ENCODE results near the gene AANAT. TPM values are rescaled to one million over a fixed set of nuclear protein-coding genes. Genes with fewer than 3 reads are reported as not detected.

AANAT gene
- total RNA-seq, 1 donor from 2014 or later = 0.55 TPM

GRCh38 chr17:76458580-76459490, 8.6 kb upstream of the AANAT start:
- Mint-ChIP-seq H3K27ac (no peak overlapping the region), H3K36me3 (ENCODE audit: low read depth) (no peaks in the 10 kb centered on the region), H3K4me1 (no peaks in the 10 kb centered on the region), H3K27me3 (no peaks in the 10 kb centered on the region), H3K9me3 (no peaks in the 10 kb centered on the region), H3K4me3 (no peak overlapping the region)
- ATAC-seq (ENCODE audit: low read depth) = peak; percentile 79
- intact Hi-C loops (cut with micrococcal nuclease) = loop anchor here (1.0 to 2.0 kb wide), 2 partner anchors 51 to 156 kb away; no protein-coding TSS in a partner anchor
- no peak for TF ChIP-seq CTCF (IDR thresholded peaks at IDR 0.05)
- POLR2A ChIA-PET = interaction anchor here (0.6 to 2.0 kb wide), 11 partner anchors 9 to 107 kb away, joined by 3 to 17 read pairs (median 4); partner anchors contain the start of gene AANAT
- CTCF ChIA-PET = interaction anchor here (0.9 to 3.8 kb wide), 18 partner anchors 9 to 158 kb away, joined by 3 to 81 read pairs (median 4); partner anchors contain the start of genes RHBDF2 and SPHK1
- no peak for DNase-seq

GRCh38 chr17:76459674-76460073, 7.7 kb upstream of the AANAT start:
- no peaks in the 10 kb centered on the region for H3K27me3 Mint-ChIP-seq
- H3K27ac Mint-ChIP-seq = no peak overlapping the region
- no peak for ATAC-seq (ENCODE audit: low read depth)
- no peak for TF ChIP-seq CTCF (IDR thresholded peaks at IDR 0.05)
- peaks cover 2% of the 10 kb centered on the region for H3K4me1 Mint-ChIP-seq
- no peaks in the 10 kb centered on the region for H3K36me3 Mint-ChIP-seq (ENCODE audit: low read depth)
- intact Hi-C loops (cut with micrococcal nuclease) = loop anchor here (2.0 kb wide), 1 partner anchor 157 kb away; no protein-coding TSS in a partner anchor
- POLR2A ChIA-PET = interaction anchor here (0.6 to 2.0 kb wide), 8 partner anchors 21 to 107 kb away, joined by 3 to 17 read pairs (median 4); no protein-coding TSS in a partner anchor
- H3K9me3 Mint-ChIP-seq = no peaks in the 10 kb centered on the region
- H3K4me3 Mint-ChIP-seq = no peak overlapping the region
- no peak for DNase-seq
- CTCF ChIA-PET = interaction anchor here (1.0 to 3.8 kb wide), 10 partner anchors 9 to 75 kb away, joined by 3 to 81 read pairs (median 6); partner anchors contain the start of genes RHBDF2 and SPHK1

DNA sequence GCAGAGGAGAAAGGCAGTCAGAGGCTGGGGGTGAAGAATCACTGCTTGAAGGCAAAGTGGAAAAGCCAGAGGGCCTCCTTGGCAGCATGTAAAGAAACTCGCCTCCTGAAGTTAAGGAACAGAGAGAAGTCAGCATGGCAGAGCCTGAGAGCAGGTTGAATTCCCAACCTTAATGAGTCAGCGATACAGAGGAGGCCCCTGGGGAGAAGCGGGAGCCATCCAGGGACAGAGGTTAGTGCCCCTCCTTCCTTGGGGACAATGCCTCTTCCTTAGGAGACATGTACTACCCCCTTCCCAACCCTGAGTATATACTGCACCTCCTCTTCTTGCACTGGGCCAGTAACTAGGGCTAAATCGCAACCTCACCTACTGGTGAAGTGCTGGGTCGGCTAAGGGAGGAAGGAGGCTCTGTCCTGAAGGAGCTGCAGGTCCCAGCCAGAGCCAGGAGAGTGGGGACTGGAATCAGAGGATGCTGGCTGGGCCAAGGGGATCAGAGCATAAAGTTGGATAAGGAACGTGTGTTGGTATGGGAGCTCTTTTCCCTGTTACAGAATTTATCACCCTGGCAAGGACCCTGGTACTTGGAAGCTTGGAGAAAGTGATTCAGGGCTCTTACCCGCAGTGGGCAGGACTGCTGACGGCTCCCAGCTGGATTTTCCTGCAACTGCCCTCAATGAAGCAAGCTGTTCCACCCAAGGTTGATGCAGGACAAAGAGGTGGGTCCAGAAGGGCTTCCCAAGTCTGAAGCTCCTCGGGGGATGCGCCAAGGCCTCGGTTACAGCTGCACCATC, 5.4 kb upstream of the AANAT start:
- Mint-ChIP-seq H3K4me3 (no peak overlapping the region), H3K27ac (no peak overlapping the region), H3K9me3 (no peaks in the 10 kb centered on the region), H3K36me3 (ENCODE audit: low read depth) (no peaks in the 10 kb centered on the region), H3K27me3 (no peaks in the 10 kb centered on the region), H3K4me1 (peaks cover 16% of the 10 kb centered on the region)
- intact Hi-C loops (cut with micrococcal nuclease) = no loop called here
- CTCF ChIA-PET = interaction anchor here (1.1 to 1.6 kb wide), 3 partner anchors 40 to 64 kb away, joined by 3 to 5 read pairs (median 4); no protein-coding TSS in a partner anchor
- no peak for DNase-seq
- POLR2A ChIA-PET = interaction anchor here (2.0 to 3.1 kb wide), 2 partner anchors 40 to 45 kb away, joined by 4 to 10 read pairs; partner anchors contain the start of gene RHBDF2
- no peak for TF ChIP-seq CTCF (IDR thresholded peaks at IDR 0.05)
- no peak for ATAC-seq (ENCODE audit: low read depth)

GRCh38 chr17:76462556-76463290, 4.7 kb upstream of the AANAT start:
- Mint-ChIP-seq H3K4me1 (peaks cover 19% of the 10 kb centered on the region), H3K4me3 (no peak overlapping the region), H3K36me3 (ENCODE audit: low read depth) (no peaks in the 10 kb centered on the region), H3K27ac (no peak overlapping the region), H3K27me3 (no peaks in the 10 kb centered on the region), H3K9me3 (no peaks in the 10 kb centered on the region)
- intact Hi-C loops (cut with micrococcal nuclease) = no loop called here
- no peak for ATAC-seq (ENCODE audit: low read depth)
- POLR2A ChIA-PET = interaction anchor here (0.7 to 3.1 kb wide), 5 partner anchors 12 to 45 kb away, joined by 4 to 10 read pairs (median 4); partner anchors contain the start of gene RHBDF2
- DNase-seq = no peak
- no peak for TF ChIP-seq CTCF (IDR thresholded peaks at IDR 0.05)
- CTCF ChIA-PET = interaction anchor here (0.6 to 5.6 kb wide), 6 partner anchors 40 to 1394 kb away, joined by 3 to 129 read pairs (median 4); partner anchors contain the start of gene RHBDF2
